CD4-positive, CD25-positive, alpha-beta regulatory T cell (primary cell): ENCODE data around the gene FHIT. TPM values are rescaled to one million over a fixed set of nuclear protein-coding genes. Genes with fewer than 3 reads are reported as not detected.
"Not testable (repeated sequence)": the region's sequence is repeated elsewhere in the genome, so short reads cannot be mapped to it uniquely, and the experiment has no call there.

Source experiments
- ATAC-seq, 2 donors: fragments of 150-1000 bp; cut with Tn5 transposase; one replicate each; pipeline ENCODE4 v1.10.0; 2021; ENCODE audit warnings: low read depth in 2 of 2, moderate number of reproducible peaks in 2 of 2, moderate library complexity in 1 of 2
- DNase-seq, 3 donors: peaks; one replicate each; pipeline versions ENCODE4 v3.0.0 to v3.0.0-alpha.2; 2012 to 2022; ENCODE audit warnings: mixed read lengths in 1 of 3
- H3K27ac ChIP-seq: one replicate; pipeline ENCODE4 v1.7.0; 2013; ENCODE audit warnings: mild to moderate bottlenecking, low read length; ENCODE audit not compliant: insufficient read depth, poor library complexity, severe bottlenecking
- H3K27me3 ChIP-seq: one replicate; pipeline ENCODE4 v1.7.0; 2013; ENCODE audit warnings: low read length; ENCODE audit not compliant: control insufficient read depth, insufficient read depth
- H3K36me3 ChIP-seq: one replicate; pipeline ENCODE4 v1.7.0; 2013; ENCODE audit warnings: mild to moderate bottlenecking, low read length, moderate library complexity; ENCODE audit not compliant: control insufficient read depth, insufficient read depth
- H3K4me1 ChIP-seq: 2 replicates; pipeline ENCODE4 v1.7.0; 2013; ENCODE audit warnings: mild to moderate bottlenecking, low read length; ENCODE audit not compliant: insufficient read depth, control insufficient read depth, poor library complexity, severe bottlenecking
- H3K4me3 ChIP-seq: one replicate; pipeline ENCODE4 v1.7.0; 2013; ENCODE audit warnings: low read depth, mild to moderate bottlenecking, low read length, moderate library complexity
- H3K9me3 ChIP-seq, 2 experiments: 1 replicate in 1 of 2; 2 replicates in 1 of 2; pipeline ENCODE4 v1.7.0; 2013; ENCODE audit warnings: low read length in 2 of 2, mild to moderate bottlenecking in 1 of 2, moderate library complexity in 1 of 2; ENCODE audit not compliant: control insufficient read depth in 2 of 2
- H3K27ac Mint-ChIP-seq, 3 donors: one replicate each; pipeline ENCODE4 v1.8.0; 2020 to 2022; ENCODE audit warnings: mild to moderate bottlenecking in 3 of 3, mixed read lengths in 3 of 3, moderate library complexity in 2 of 3
- H3K27me3 Mint-ChIP-seq: one replicate; pipeline ENCODE4 v1.8.0; 2022; ENCODE audit warnings: mild to moderate bottlenecking, mixed read lengths
- H3K36me3 Mint-ChIP-seq: one replicate; pipeline ENCODE4 v1.8.0; 2020; ENCODE audit warnings: mixed read lengths
- H3K4me1 Mint-ChIP-seq, 4 donors: one replicate each; pipeline ENCODE4 v1.8.0; 2020 to 2022; ENCODE audit warnings: mixed read lengths in 4 of 4, mild to moderate bottlenecking in 1 of 4
- H3K4me3 Mint-ChIP-seq, 4 donors: one replicate each; pipeline ENCODE4 v1.8.0; 2020 to 2022; ENCODE audit warnings: mild to moderate bottlenecking in 4 of 4, mixed read lengths in 4 of 4, moderate library complexity in 3 of 4
- H3K9me3 Mint-ChIP-seq, 7 donors: one replicate each; pipeline ENCODE4 v1.8.0; 2020 to 2022; ENCODE audit warnings: mixed read lengths in 7 of 7, mild to moderate bottlenecking in 3 of 7, moderate library complexity in 2 of 7
- polyA plus RNA-seq, 4 donors: library from polyadenylated mRNA; unstranded; fragments of 300-500 nt; fragmentation: Illumina TruSeq; gene quantifications; one replicate each; pipeline ENCODE4 v1.2.3, GENCODE V29; 2021
- total RNA-seq: library from RNA; stranded (reverse); gene quantifications from one replicate; pipeline ENCODE4 v1.2.3, GENCODE V29; 2022

FHIT gene
- total and polyA plus RNA-seq, 5 donors from 2014 or later, result 7.8 to 120 (median 14.4) TPM

DNA sequence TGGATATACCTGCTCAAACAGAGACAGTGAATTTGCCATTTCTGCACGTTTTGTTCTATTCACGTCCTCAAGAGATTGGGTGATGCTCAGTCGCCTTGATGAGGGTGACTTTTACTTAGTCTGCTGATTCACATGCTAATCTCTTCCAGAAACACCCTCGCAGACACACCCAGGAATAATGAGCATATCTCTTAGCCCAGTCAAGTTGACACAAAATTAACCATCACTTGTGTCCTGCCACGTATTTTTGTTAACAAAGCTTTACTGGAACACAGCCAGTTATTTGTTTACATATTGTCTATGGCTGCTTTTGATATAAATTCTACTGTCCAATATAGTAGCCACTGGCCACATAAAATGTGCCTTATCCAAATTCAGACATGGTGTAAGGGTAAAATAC is 218.3 kb downstream of the FHIT start:
- no peaks in the 10 kb centered on the region for H3K4me1 ChIP-seq
- H3K4me1 Mint-ChIP-seq, result no peaks in the 10 kb centered on the region
- H3K27ac Mint-ChIP-seq, result no peak overlapping the region
- H3K36me3 Mint-ChIP-seq, result no peaks in the 10 kb centered on the region
- no peaks in the 10 kb centered on the region for H3K27me3 Mint-ChIP-seq
- no peak overlapping the region for H3K27ac ChIP-seq
- H3K9me3 ChIP-seq, result no peaks in the 10 kb centered on the region
- H3K4me3 Mint-ChIP-seq, result no peak overlapping the region
- H3K9me3 Mint-ChIP-seq, result peaks cover 0 to 8% (median 3%) of the 10 kb centered on the region in 7 donors
- no peaks in the 10 kb centered on the region for H3K27me3 ChIP-seq
- DNase-seq, result no peak
- H3K36me3 ChIP-seq, result no peaks in the 10 kb centered on the region
- no peak overlapping the region for H3K4me3 ChIP-seq
- no peak for ATAC-seq

- no peaks in the 10 kb centered on the region for H3K36me3 ChIP-seq
- no peak overlapping the region for H3K4me3 ChIP-seq
- Mint-ChIP-seq H3K27me3 (no peaks in the 10 kb centered on the region), H3K27ac (no peak overlapping the region), H3K36me3 (no peaks in the 10 kb centered on the region), H3K4me3 (no peak overlapping the region), H3K9me3 (peaks cover 0 to 10% (median 3%) of the 10 kb centered on the region in 7 donors), H3K4me1 (no peaks in the 10 kb centered on the region)
- H3K27ac ChIP-seq, result no peak overlapping the region
- ATAC-seq (no peak), DNase-seq (no peak)
- H3K9me3 ChIP-seq, result no peaks in the 10 kb centered on the region
- no peaks in the 10 kb centered on the region for H3K27me3 ChIP-seq
- no peaks in the 10 kb centered on the region for H3K4me1 ChIP-seq
These were observed 219.7 kb downstream of the FHIT start for GRCh38 chr3:61031503-61031902.

DNA sequence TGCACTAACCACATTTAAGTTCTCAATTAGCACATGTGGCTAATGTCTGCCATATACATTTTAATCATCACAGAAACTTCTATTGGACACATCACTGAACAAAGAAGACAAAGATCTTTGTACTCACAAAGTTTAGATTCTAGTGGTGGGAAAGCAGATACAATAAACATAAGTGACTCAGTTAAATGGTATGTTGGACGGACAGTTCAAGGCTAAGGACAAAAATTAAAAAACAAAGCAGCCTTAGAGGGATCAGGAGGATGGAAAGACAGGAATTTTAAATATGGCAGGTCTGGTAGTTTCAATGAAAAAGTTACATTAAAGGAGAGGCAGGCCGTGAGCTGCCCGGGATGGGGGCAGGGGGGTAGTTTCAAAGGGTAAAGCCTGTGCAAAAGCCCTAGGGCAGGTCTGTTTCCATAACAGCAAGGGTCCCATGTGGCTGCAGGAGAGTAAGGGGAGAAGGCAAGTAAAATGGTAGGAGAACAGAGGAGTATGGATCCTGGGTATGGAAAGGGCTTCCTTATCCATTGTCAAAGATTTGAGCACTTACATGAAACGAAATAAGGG is 220.7 kb downstream of the FHIT start:
- Histone ChIP-seq H3K36me3 (no peaks in the 10 kb centered on the region), H3K27ac (no peak overlapping the region), H3K27me3 (no peaks in the 10 kb centered on the region), H3K4me1 (no peaks in the 10 kb centered on the region), H3K9me3 (no peaks in the 10 kb centered on the region), H3K4me3 (no peak overlapping the region)
- H3K4me1 Mint-ChIP-seq, result no peaks in the 10 kb centered on the region
- no peaks in the 10 kb centered on the region for H3K36me3 Mint-ChIP-seq
- peaks cover 0 to 10% (median 3%) of the 10 kb centered on the region in 7 donors for H3K9me3 Mint-ChIP-seq
- DNase-seq (no peak), ATAC-seq (no peak)
- no peak overlapping the region for H3K27ac Mint-ChIP-seq
- H3K27me3 Mint-ChIP-seq, result no peaks in the 10 kb centered on the region
- no peak overlapping the region for H3K4me3 Mint-ChIP-seq

GRCh38 chr3:61029194-61029593 is 222.1 kb downstream of the FHIT start:
- H3K27me3 Mint-ChIP-seq, result no peaks in the 10 kb centered on the region
- H3K36me3 ChIP-seq, result no peaks in the 10 kb centered on the region
- no peak overlapping the region for H3K27ac Mint-ChIP-seq
- no peaks in the 10 kb centered on the region for H3K27me3 ChIP-seq
- H3K9me3 Mint-ChIP-seq, result peaks cover 0 to 10% (median 0%) of the 10 kb centered on the region in 7 donors
- H3K4me1 ChIP-seq, result no peaks in the 10 kb centered on the region
- no peaks in the 10 kb centered on the region for H3K9me3 ChIP-seq
- H3K4me1 Mint-ChIP-seq, result no peaks in the 10 kb centered on the region
- DNase-seq (no peak), ATAC-seq (no peak)
- no peak overlapping the region for H3K4me3 ChIP-seq
- H3K27ac ChIP-seq, result no peak overlapping the region
- H3K4me3 Mint-ChIP-seq, result no peak overlapping the region
- H3K36me3 Mint-ChIP-seq, result no peaks in the 10 kb centered on the region

- Histone ChIP-seq H3K4me3 (no peak overlapping the region), H3K27me3 (no peaks in the 10 kb centered on the region), H3K27ac (no peak overlapping the region), H3K4me1 (no peaks in the 10 kb centered on the region), H3K9me3 (no peaks in the 10 kb centered on the region), H3K36me3 (no peaks in the 10 kb centered on the region)
- Mint-ChIP-seq H3K27ac (no peak overlapping the region), H3K9me3 (peaks cover 2 to 27% (median 11%) of the 10 kb centered on the region in 7 donors), H3K4me3 (no peak overlapping the region), H3K36me3 (no peaks in the 10 kb centered on the region), H3K27me3 (no peaks in the 10 kb centered on the region), H3K4me1 (no peaks in the 10 kb centered on the region)
- DNase-seq (no peak), ATAC-seq (no peak)
These were observed 232.4 kb downstream of the FHIT start for GRCh38 chr3:61018807-61019206.

- H3K36me3 Mint-ChIP-seq, H3K4me1 ChIP-seq, H3K4me3 ChIP-seq, ATAC-seq, H3K4me3 Mint-ChIP-seq, H3K36me3 ChIP-seq, H3K27me3 Mint-ChIP-seq, H3K27ac Mint-ChIP-seq, H3K27me3 ChIP-seq, H3K27ac ChIP-seq, H3K4me1 Mint-ChIP-seq, H3K9me3 ChIP-seq, DNase-seq: not testable (repeated sequence)
- peaks cover 2 to 17% (median 10%) of the 10 kb centered on the region in 7 donors for H3K9me3 Mint-ChIP-seq
These were observed 234.2 kb downstream of the FHIT start for GRCh38 chr3:61017028-61017427.

GRCh38 chr3:61015859-61016258 is 235.4 kb downstream of the FHIT start:
- no peak overlapping the region for H3K27ac ChIP-seq
- Mint-ChIP-seq H3K27ac (no peak overlapping the region), H3K4me3 (no peak overlapping the region), H3K27me3 (no peaks in the 10 kb centered on the region), H3K4me1 (no peaks in the 10 kb centered on the region), H3K36me3 (no peaks in the 10 kb centered on the region), H3K9me3 (peaks cover 0 to 9% (median 4%) of the 10 kb centered on the region in 7 donors)
- no peaks in the 10 kb centered on the region for H3K9me3 ChIP-seq
- H3K27me3 ChIP-seq, result no peaks in the 10 kb centered on the region
- no peak overlapping the region for H3K4me3 ChIP-seq
- no peaks in the 10 kb centered on the region for H3K36me3 ChIP-seq
- ATAC-seq, result no peak
- DNase-seq, result no peak
- H3K4me1 ChIP-seq, result no peaks in the 10 kb centered on the region

GRCh38 chr3:61015408-61015807 is 235.8 kb downstream of the FHIT start:
- Histone ChIP-seq H3K4me1 (no peaks in the 10 kb centered on the region), H3K9me3 (no peaks in the 10 kb centered on the region), H3K27me3 (no peaks in the 10 kb centered on the region), H3K4me3 (no peak overlapping the region), H3K36me3 (no peaks in the 10 kb centered on the region), H3K27ac (no peak overlapping the region)
- Mint-ChIP-seq H3K27ac (no peak overlapping the region), H3K4me1 (no peaks in the 10 kb centered on the region), H3K4me3 (no peak overlapping the region), H3K9me3 (peaks cover 0 to 5% (median 1%) of the 10 kb centered on the region in 7 donors), H3K36me3 (no peaks in the 10 kb centered on the region), H3K27me3 (no peaks in the 10 kb centered on the region)
- DNase-seq (no peak), ATAC-seq (no peak)
